Body of pancreas (tissue), 4 donors: ENCODE measurements around the gene ZNF440.
"Not testable (repeated sequence)": the region's sequence is repeated elsewhere in the genome, so short reads cannot be mapped to it uniquely, and the experiment has no call there.

Experiments
- CTCF ChIP-seq, 7 experiments: fragments of 450-650 bp in 4 of 7; fragments of 200-600 bp in 3 of 7; sonication (generic) in 3 of 7; IDR thresholded peaks; one replicate each; pipeline ENCODE4 v1.5.1; 2016 to 2019; ENCODE audit warnings: antibody characterized with exemption in 7 of 7
- POLR2A ChIP-seq, 3 donors: fragments of 450-650 bp; IDR thresholded peaks; one replicate each; pipeline ENCODE4 v1.6.1; 2016; ENCODE audit warnings: antibody characterized with exemption in 3 of 3, mild to moderate bottlenecking in 2 of 3

GRCh38 chr19:11879687-11880266, 65.7 kb downstream of the ZNF440 start:
- TF ChIP-seq CTCF (IDR thresholded peaks at IDR 0.05): peak; percentile 16 to 46 (median 27)
- not testable (repeated sequence) for TF ChIP-seq POLR2A (IDR thresholded peaks at IDR 0.05)
